Measurements from ENCODE around the gene YDJC.
A peak's percentile ranks its signal among the peaks of the same experiment; 100 is the strongest.

Gene YDJC

DNA sequence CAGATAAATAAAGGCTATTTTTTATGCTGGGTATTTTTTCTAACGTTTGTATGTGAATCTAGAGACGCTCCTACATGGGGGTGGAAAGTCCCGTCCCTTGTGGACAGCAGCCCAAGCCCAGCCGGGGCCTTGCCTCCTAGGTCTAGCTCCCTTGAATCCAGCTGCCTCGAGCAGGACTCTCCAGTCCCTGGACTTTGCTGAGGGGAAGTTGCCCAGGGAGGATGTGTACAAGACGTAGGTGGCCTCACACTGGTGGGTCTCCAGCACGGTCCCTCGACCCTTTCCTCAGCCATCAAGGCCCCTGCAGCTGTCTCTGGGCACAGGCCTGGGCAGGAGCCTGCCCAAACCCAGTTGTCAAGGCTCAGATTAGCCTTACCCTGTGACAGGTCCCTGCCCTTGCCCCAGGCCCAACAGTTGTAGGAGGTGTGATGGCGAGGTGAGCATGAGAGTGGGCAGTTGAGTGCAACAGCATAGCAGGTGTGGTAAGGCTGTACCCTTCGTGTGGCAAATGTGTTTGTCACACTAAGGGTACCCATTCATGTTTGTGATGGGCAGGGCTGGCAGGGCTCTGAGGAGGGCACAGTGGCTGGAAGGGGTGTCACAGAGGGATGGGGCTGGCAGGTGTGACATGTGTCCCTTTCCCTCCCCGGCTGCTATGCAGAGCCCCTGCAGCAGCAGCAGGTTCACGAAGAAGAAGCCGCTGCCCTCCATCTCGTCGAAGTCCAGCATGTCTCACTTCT lies 6.1 kb upstream of the YDJC start:
- Histone ChIP-seq H3K27ac (ENCODE audit: low read depth, low read length) (no peak overlapping the region), H3K36me3 (ENCODE audit: control insufficient read depth, insufficient read depth, low read length) (no peaks in the 10 kb centered on the region), H3K27me3 (ENCODE audit: control insufficient read depth, insufficient read depth, low read length) (no peaks in the 10 kb centered on the region), H3K9ac (ENCODE audit: low read length) (no peak overlapping the region), H3K4me1 (ENCODE audit: control insufficient read depth, insufficient read depth, low read length) (no peaks in the 10 kb centered on the region), H3K4me3 (ENCODE audit: low read length) (no peak overlapping the region)

DNA sequence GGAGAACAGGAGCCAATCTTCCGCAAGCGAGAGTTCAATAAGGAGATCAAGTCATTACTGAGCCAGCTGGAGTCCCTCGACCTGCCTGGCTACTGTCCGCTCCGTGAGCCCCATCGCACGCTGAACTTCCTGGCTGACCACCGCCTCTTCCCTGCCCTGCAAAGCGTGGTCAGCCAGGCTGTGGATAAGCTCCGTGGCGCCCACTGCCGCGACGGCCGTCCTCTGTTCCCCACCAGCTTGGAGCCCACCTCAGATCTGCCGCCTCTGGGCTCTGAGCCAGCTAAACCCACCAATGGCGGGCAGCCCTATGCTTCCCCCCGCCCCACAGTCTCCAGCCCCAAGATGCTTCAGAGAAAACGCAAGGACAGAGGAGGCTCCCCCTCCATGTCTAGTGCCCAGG lies 5.0 kb upstream of the YDJC start:
- Histone ChIP-seq H3K4me3 (ENCODE audit: low read length) (no peak overlapping the region), H3K4me1 (ENCODE audit: control insufficient read depth, insufficient read depth, low read length) (no peaks in the 10 kb centered on the region), H3K36me3 (ENCODE audit: control insufficient read depth, insufficient read depth, low read length) (no peaks in the 10 kb centered on the region), H3K27me3 (ENCODE audit: control insufficient read depth, insufficient read depth, low read length) (no peaks in the 10 kb centered on the region), H3K27ac (ENCODE audit: low read depth, low read length) (no peak overlapping the region), H3K9ac (ENCODE audit: low read length) (no peak overlapping the region)

DNA sequence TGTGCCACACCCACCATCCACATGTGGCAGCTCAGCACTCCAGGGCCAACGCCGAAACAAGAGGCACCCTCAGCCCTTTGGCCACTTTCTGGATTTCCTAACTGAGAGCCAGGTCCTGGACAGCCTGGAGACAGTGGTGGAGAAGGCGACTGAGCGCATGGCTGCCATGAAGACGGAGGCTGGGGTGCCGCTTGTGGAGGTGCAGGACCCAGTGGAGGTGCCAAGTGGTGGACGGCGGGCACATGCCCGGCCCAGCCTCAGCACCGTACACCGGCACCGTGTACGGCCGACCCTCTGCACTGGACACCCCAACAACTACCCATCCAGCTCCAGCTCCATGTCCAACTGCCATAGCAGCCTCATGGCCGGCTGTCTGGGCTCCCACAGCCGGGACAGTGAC lies 4.3 kb upstream of the YDJC start:
- Histone ChIP-seq H3K36me3 (ENCODE audit: control insufficient read depth, insufficient read depth, low read length) (no peaks in the 10 kb centered on the region), H3K27ac (ENCODE audit: low read depth, low read length) (no peak overlapping the region), H3K4me3 (ENCODE audit: low read length) (no peak overlapping the region), H3K4me1 (ENCODE audit: control insufficient read depth, insufficient read depth, low read length) (peaks cover under 1% of the 10 kb centered on the region), H3K9ac (ENCODE audit: low read length) (no peak overlapping the region), H3K27me3 (ENCODE audit: control insufficient read depth, insufficient read depth, low read length) (no peaks in the 10 kb centered on the region)

DNA sequence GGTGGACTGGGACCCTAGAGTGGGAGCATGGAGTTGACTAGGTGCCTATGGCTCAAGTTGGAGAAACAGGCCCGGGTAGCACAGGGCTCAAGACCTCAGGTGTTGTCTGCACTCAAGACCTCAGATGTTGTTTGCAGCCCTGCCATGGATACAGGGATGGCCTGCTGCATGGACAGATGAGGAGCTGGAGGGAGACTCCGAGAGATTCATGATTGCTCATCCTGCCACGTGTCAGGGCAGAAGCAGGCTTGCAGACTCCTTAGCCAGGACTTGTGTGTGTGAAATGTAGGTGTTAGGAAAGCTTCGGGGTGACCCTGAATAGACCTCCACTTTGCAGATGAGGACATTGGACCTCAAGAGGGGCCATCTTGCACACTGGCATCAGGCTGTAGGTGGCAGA lies 3.7 kb upstream of the YDJC start:
- Histone ChIP-seq H3K4me3 (ENCODE audit: low read length) (no peak overlapping the region), H3K9ac (ENCODE audit: low read length) (no peak overlapping the region), H3K36me3 (ENCODE audit: control insufficient read depth, insufficient read depth, low read length) (no peaks in the 10 kb centered on the region), H3K27me3 (ENCODE audit: control insufficient read depth, insufficient read depth, low read length) (no peaks in the 10 kb centered on the region), H3K4me1 (ENCODE audit: control insufficient read depth, insufficient read depth, low read length) (peaks cover 4% of the 10 kb centered on the region), H3K27ac (ENCODE audit: low read depth, low read length) (no peak overlapping the region)

DNA sequence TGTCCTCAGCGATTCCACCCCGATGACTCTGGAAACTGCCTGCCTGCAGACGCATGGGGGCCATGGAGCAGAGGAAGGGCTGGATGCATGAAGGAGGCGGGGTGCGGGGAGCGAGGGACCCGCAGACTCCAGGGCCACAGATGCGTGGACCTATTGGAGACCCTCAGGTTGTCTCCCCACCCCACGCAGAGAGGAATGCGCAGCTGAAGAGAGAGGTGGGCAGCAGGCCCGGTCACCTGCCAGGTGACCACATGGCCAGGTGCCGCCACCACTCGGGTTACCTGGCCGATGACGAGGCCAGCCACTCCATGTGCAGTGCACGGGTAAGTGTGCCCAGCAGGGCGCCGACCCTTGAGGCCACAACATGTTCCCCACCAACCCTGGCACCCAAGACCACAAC lies 3.1 kb upstream of the YDJC start:
- Histone ChIP-seq H3K9ac (ENCODE audit: low read length) (no peak overlapping the region), H3K27me3 (ENCODE audit: control insufficient read depth, insufficient read depth, low read length) (no peaks in the 10 kb centered on the region), H3K27ac (ENCODE audit: low read depth, low read length) (no peak overlapping the region), H3K4me1 (ENCODE audit: control insufficient read depth, insufficient read depth, low read length) (peaks cover 4% of the 10 kb centered on the region), H3K4me3 (ENCODE audit: low read length) (no peak overlapping the region), H3K36me3 (ENCODE audit: control insufficient read depth, insufficient read depth, low read length) (peaks cover 3% of the 10 kb centered on the region)

DNA sequence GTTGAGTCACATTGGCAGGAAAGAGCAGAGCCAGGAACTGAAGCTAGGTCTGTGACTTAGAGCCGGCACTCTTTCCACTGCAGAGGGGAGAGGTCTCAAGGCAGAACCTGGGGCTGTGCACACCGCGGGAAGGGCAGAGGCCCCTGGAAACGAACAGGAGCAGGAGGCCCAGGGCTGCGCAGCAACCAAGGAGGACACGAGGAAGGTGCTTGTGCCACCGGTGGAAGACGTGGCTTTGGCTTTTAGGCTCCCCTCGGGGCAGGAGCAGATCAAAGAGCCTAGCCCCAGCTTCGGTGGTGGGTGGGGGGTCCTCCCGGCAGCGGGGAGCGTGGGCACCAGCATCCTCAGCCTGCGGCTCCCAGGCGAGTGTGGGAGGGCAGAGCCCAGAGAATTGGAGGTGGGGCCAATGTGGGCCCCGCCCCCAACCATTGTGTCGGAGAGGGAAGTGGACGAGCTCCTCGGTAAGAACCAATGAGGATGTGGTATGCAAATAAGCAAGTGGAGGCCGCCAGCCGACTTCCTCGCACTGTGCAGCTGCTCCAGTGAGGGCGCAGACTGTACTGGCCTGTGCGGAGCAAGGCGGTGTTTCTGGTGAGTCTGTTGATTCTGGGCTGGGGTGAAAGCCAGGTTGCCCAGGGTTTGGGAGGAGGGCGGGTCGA lies 2.5 kb upstream of the YDJC start, which contains the start of gene CCDC116:
TSS of gene CCDC116 (plus strand) at position 524 of the 659 bp plus-strand sequence. CDS start 422 bp downstream, outside the sequence.
- H3K36me3 ChIP-seq (ENCODE audit: control insufficient read depth, insufficient read depth, low read length) = peaks cover 3% of the 10 kb centered on the region
- H3K27me3 ChIP-seq (ENCODE audit: control insufficient read depth, insufficient read depth, low read length) = no peaks in the 10 kb centered on the region
- H3K27ac ChIP-seq (ENCODE audit: low read depth, low read length) = no peak within 1 kb of the TSS
- H3K9ac ChIP-seq (ENCODE audit: low read length) = no peak within 1 kb of the TSS
- H3K4me1 ChIP-seq (ENCODE audit: control insufficient read depth, insufficient read depth, low read length) = peaks cover 4% of the 10 kb centered on the region
- H3K4me3 ChIP-seq (ENCODE audit: low read length) = no peak within 1 kb of the TSS

DNA sequence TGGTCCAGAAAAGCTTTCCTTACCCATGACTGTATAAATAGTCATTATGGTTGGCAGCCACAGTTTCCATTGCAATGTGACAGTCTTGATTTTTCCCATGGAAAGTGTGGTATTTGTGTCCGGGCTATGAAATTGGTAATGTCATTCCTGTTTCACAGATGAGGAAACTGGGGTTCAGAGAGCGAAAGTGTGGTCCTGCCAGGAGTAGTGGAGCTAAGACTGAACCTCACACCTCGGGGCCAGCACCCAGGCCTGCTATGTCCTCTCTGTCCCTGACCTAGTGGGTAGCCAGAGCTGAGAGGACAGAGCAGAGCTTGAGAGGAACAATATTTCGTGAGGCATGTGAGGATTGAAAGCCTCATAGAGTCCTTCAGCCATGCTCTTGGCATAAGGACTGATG lies 1.2 kb upstream of the YDJC start:
- Histone ChIP-seq H3K9ac (ENCODE audit: low read length) (no peak overlapping the region), H3K36me3 (ENCODE audit: control insufficient read depth, insufficient read depth, low read length) (peaks cover 3% of the 10 kb centered on the region), H3K27ac (ENCODE audit: low read depth, low read length) (no peak overlapping the region), H3K4me1 (ENCODE audit: control insufficient read depth, insufficient read depth, low read length) (peaks cover 4% of the 10 kb centered on the region), H3K27me3 (ENCODE audit: control insufficient read depth, insufficient read depth, low read length) (no peaks in the 10 kb centered on the region), H3K4me3 (ENCODE audit: low read length) (no peak overlapping the region)

DNA sequence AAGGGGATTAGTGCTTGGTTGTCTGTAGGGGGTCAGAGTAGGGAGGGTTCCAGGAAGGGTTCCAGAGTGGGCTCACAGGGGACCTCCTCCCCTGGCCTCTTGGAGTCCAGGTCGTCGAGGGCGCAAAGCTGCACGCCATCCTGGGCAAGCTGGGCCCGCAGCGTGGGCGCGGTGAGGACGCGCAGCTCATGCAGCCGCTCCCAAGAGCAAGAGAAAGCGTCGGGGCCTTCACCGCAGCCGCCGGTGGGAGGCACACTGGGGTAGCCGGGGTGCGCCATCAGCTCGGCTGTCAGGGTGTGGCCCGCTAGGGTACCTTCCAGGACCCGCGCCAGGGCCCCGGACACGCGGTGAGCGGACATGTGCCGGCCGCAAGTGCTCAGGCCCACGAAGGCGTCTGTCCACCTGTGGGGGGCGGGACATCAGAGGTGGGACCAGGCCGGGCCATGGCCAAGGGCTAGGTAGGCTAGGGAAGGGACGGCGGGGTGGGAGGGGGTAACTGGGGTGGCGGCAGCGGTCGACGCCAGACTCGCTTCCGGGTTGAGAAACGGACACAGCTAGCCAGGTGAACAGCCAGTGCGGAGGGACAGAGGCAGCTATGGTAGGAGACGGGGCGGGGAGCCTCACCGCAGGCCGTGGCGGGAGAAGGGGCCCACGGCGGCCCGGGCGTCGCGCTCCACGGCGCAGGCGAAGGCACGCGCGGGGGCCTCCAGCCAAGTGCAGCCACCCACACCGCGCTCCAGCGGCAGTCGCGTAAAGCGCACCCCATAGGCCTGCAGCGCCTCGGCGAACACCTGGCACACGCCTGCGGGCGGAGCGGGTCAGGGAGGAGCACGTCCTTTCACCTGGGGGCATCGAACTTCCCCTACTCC lies 1.2 kb downstream of the YDJC start:
- no peak overlapping the region for H3K9ac ChIP-seq (ENCODE audit: low read length)
- no peak overlapping the region for H3K27ac ChIP-seq (ENCODE audit: low read depth, low read length)
- H3K4me3 ChIP-seq (ENCODE audit: low read length) = peak overlapping the region; percentile 94
- peaks cover 4% of the 10 kb centered on the region for H3K4me1 ChIP-seq (ENCODE audit: control insufficient read depth, insufficient read depth, low read length)
- H3K27me3 ChIP-seq (ENCODE audit: control insufficient read depth, insufficient read depth, low read length) = no peaks in the 10 kb centered on the region
- peaks cover 3% of the 10 kb centered on the region for H3K36me3 ChIP-seq (ENCODE audit: control insufficient read depth, insufficient read depth, low read length)

DNA sequence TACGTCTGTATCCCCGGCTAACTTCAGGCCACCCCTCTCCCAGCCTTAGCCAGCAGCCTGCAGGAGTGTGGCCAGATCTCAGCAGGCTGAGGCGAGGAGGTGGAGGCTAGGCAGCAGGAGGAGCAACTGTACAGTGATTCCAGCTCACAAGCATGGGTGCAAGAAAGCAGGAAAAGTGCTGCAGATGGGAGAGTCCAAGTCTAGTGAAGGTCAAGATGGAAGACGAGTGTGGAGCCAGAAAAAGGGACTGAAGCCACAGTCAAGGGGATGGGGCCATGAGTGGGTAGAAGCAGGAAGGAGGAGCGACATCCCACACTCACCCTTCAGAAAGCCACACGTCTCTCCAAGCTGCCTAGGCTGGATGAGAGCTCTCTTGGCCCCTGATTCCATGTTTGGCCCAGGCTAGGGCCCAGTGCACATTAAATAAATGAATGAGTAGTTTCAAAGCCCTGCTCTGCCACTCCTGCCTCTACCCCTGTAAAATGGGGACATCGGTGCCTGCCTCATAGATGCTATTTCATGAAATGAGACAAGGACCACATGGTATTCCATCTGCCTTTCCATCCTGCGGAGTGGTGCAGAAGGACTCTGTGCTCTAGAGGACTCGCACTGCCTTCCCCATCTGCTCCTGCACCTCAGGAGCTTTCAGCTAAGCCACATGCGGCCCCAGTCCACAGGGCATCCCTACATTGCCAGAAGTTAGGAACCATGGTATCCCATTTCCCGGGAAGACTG lies 2.9 kb downstream of the YDJC start:
- H3K27ac ChIP-seq (ENCODE audit: low read depth, low read length) = no peak overlapping the region
- H3K36me3 ChIP-seq (ENCODE audit: control insufficient read depth, insufficient read depth, low read length) = peaks cover 3% of the 10 kb centered on the region

DNA sequence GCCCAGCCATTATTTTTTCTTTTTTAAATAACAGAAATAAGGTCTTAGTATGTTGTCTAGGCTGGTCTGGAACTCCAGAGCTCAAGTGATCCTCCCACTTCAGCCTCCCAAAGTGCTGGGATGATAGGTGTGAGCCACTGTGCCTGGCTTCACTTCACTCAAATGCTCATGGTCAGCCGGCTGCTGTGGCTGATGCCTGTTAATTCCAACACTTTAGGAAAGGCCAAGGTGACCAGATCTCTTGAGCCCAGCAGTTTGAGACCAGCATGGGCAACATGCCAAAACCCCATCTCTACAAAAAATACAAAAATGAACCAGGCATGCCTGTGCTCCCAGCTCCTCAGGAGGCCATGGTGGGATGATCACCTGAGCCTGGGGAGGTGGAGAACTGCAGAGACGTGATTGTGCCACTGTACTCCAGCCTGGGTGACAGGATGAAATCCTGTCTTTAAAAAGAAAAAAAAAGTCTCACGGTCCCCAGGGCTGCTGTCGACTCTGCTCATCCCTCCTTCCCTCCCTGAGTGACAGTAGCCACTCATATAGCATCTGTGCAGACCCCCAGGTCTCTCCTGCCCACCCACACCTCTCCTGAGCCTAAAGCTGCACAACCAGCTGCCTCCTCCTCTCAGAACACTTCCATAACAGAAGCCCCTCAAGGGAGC lies 3.6 kb downstream of the YDJC start:
- Histone ChIP-seq H3K4me1 (ENCODE audit: control insufficient read depth, insufficient read depth, low read length) (peaks cover 4% of the 10 kb centered on the region), H3K27ac (ENCODE audit: low read depth, low read length) (no peak overlapping the region), H3K4me3 (ENCODE audit: low read length) (no peak overlapping the region), H3K27me3 (ENCODE audit: control insufficient read depth, insufficient read depth, low read length) (no peaks in the 10 kb centered on the region), H3K36me3 (ENCODE audit: control insufficient read depth, insufficient read depth, low read length) (peaks cover 3% of the 10 kb centered on the region), H3K9ac (ENCODE audit: low read length) (no peak overlapping the region)

More for the DNA sequence above, 2.9 kb downstream of the YDJC start:
- no peak overlapping the region for H3K4me3 ChIP-seq (ENCODE audit: low read length)
- no peaks in the 10 kb centered on the region for H3K27me3 ChIP-seq (ENCODE audit: control insufficient read depth, insufficient read depth, low read length)
- peaks cover 4% of the 10 kb centered on the region for H3K4me1 ChIP-seq (ENCODE audit: control insufficient read depth, insufficient read depth, low read length)
- no peak overlapping the region for H3K9ac ChIP-seq (ENCODE audit: low read length)

DNA sequence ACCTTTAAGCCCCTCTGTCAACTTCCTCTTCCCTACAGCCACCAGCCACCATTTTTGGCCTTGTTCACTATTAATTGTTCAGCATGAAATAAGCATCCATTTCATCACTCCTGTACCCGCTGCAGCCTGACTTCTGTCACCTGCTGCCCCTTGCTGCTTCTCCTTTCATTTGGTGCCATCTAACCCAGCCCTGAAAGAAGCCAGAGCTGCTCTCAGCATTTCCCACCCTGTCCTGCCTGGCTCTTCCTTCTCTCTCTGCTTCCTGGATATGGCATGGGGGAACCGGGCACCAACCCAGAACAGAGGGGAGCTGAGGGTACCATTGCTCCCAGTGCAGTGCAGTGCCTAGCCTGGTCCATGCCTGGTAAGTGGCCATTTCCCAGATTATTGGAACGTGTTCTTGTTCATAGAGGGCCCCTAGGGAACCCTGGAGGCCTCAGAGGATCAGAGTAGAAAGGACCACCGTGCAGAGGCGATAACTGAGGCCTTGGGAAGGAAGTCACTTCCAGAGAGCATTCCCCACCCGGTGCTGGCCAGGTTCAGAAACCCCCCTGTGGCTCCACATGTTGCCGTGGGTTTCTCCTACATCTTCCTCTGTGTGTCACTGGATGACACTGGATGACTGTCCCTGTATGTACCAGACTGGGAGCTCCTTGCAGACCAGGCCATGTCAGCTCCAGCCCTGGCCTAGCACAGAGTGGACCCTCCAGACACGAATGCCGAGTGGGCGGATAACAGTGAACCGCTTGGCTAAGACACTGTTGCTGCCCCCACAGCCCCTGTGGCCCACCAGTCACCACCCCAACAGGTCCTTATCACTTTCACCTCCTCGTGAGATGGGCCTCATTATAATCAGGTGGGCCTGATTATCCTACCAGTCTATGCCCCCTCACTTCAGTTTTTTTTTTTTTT lies 4.7 kb downstream of the YDJC start:
- H3K4me1 ChIP-seq (ENCODE audit: control insufficient read depth, insufficient read depth, low read length) = peaks cover 4% of the 10 kb centered on the region
- no peak overlapping the region for H3K9ac ChIP-seq (ENCODE audit: low read length)
- H3K27ac ChIP-seq (ENCODE audit: low read depth, low read length) = no peak overlapping the region
- no peaks in the 10 kb centered on the region for H3K27me3 ChIP-seq (ENCODE audit: control insufficient read depth, insufficient read depth, low read length)
- no peak overlapping the region for H3K4me3 ChIP-seq (ENCODE audit: low read length)
- H3K36me3 ChIP-seq (ENCODE audit: control insufficient read depth, insufficient read depth, low read length) = peaks cover 3% of the 10 kb centered on the region
